Prostate gland (tissue), 2 donors: ENCODE measurements around the gene ZBTB25. TPM values are rescaled to one million over a fixed set of nuclear protein-coding genes. Genes with fewer than 3 reads are reported as not detected.

Source experiments
- DNase-seq: peaks from one replicate; pipeline ENCODE4 v3.0.0-alpha.2; 2019; ENCODE audit warnings: low spot score
- H3K27ac ChIP-seq, 2 donors: fragments of 200-600 bp; sonication (generic); 2 replicates each; pipeline ENCODE4 v1.5.1; 2017 to 2019
- H3K27me3 ChIP-seq: fragments of 200-600 bp; sonication (generic); replicated peaks from 2 replicates; pipeline ENCODE4 v1.5.1; 2019; ENCODE audit not compliant: insufficient read depth
- H3K36me3 ChIP-seq, 2 donors: fragments of 200-600 bp; sonication (generic); 1 replicate in 1 of 2; 2 replicates in 1 of 2; pipeline versions ENCODE4 v1.5.1 to v1.8.1; 2017 to 2019
- H3K4me1 ChIP-seq: fragments of 200-600 bp; sonication (generic); replicated peaks from 2 replicates; pipeline ENCODE4 v1.5.1; 2019
- H3K4me3 ChIP-seq, 2 donors: fragments of 200-600 bp; sonication (generic); 2 replicates each; pipeline ENCODE4 v1.5.1; 2017 to 2019
- H3K9me3 ChIP-seq: fragments of 200-600 bp; sonication (generic); 2 replicates; pipeline ENCODE4 v1.5.1; 2017
- POLR2A ChIP-seq: fragments of 450-650 bp; IDR thresholded peaks from one replicate; pipeline ENCODE4 v1.6.1; 2016; ENCODE audit warnings: antibody characterized with exemption, mild to moderate bottlenecking
- POLR2AphosphoS5 ChIP-seq: sonication (generic); formaldehyde crosslinking; IDR thresholded peaks from one replicate; pipeline ENCODE4 v1.6.1; 2017; ENCODE audit warnings: antibody characterized with exemption
- WGBS: methylation state at CpG from one replicate; pipeline ENCODE4 v1.1.5; 2018; 5-methylcytosine and 5-hydroxymethylcytosine counted together
- intact Hi-C: fragments of 100-400 bp; cut with DNase I; formaldehyde crosslinking; loops from one replicate; pipeline ENCODE4 v1.14.2; 2022
- total RNA-seq, 2 donors: library from RNA; depleted of rRNA; stranded (reverse); fragments of >200 nt; gene quantifications; one replicate each; pipeline ENCODE4 v1.1.0, GENCODE V29; 2016
- TF ChIP-seq, protein P1 (sequence below), 4 experiments: fragments of 200-600 bp in 2 of 4; fragments of 450-650 bp in 2 of 4; sonication (generic) in 2 of 4; IDR thresholded peaks; 1 replicate in 3 of 4; 2 replicates in 1 of 4; pipeline ENCODE4 v1.5.1; 2016 to 2019; ENCODE audit warnings: antibody characterized with exemption in 4 of 4, mild to moderate bottlenecking in 2 of 4, moderate library complexity in 2 of 4

The ZBTB25 gene
- total RNA-seq, 2 donors from 2014 or later = 10.2 to 20.2 TPM

DNA sequence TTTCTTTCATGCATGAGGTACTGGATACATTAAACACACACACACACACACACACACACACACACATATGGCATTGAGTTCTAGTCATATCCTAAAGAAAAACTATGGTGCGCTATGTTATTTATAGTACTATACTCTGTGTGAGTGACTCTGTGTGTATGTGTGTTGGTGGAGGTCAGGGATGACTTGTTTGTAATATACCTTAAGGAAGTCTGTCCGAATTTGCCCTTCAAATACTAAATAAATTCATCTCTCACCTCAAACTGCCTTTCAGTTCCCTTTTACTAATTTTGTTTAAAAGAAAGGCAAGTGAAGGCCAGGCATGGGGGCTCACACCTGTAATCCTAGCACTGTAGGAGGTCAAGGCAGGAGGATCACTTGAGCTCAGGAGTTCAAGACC lies 40.4 kb downstream of the ZBTB25 start:
- Histone ChIP-seq H3K27ac (no peak overlapping the region), H3K4me1 (peaks cover 4% of the 10 kb centered on the region), H3K9me3 (no peaks in the 10 kb centered on the region), H3K27me3 (no peaks in the 10 kb centered on the region), H3K36me3 (no peaks in the 10 kb centered on the region), H3K4me3 (no peak overlapping the region)
- intact Hi-C loops = no loop called here
- TF ChIP-seq, protein P1, sequence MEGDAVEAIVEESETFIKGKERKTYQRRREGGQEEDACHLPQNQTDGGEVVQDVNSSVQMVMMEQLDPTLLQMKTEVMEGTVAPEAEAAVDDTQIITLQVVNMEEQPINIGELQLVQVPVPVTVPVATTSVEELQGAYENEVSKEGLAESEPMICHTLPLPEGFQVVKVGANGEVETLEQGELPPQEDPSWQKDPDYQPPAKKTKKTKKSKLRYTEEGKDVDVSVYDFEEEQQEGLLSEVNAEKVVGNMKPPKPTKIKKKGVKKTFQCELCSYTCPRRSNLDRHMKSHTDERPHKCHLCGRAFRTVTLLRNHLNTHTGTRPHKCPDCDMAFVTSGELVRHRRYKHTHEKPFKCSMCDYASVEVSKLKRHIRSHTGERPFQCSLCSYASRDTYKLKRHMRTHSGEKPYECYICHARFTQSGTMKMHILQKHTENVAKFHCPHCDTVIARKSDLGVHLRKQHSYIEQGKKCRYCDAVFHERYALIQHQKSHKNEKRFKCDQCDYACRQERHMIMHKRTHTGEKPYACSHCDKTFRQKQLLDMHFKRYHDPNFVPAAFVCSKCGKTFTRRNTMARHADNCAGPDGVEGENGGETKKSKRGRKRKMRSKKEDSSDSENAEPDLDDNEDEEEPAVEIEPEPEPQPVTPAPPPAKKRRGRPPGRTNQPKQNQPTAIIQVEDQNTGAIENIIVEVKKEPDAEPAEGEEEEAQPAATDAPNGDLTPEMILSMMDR (IDR thresholded peaks at IDR 0.05) = no peak
- no peak for TF ChIP-seq POLR2AphosphoS5
- no peak for TF ChIP-seq POLR2A
- DNase-seq = no peak
- 98% methylated on average over 2 of the region's 2 CpGs for WGBS

DNA sequence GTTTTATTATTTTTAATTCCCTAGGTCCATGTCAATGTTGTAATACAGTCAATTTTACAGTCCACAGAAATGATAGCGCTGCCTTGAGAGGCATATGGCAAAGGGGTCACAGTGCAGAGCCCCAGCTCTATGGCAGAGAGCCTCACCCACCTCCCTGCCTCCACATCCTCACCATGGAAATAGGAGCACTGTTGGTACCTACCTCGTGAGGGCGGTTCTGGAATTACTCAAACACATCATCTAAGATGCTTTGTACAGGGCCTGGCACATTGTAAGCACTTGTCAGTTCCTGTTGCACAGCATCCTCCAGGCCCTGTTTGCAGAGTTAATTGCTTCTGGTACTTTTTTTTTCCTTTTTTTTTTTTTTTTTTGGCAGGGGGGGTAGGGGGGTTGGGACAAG lies 42.4 kb downstream of the ZBTB25 start:
- H3K36me3 ChIP-seq = no peaks in the 10 kb centered on the region
- no peak overlapping the region for H3K27ac ChIP-seq
- no peaks in the 10 kb centered on the region for H3K4me1 ChIP-seq
- no peaks in the 10 kb centered on the region for H3K27me3 ChIP-seq
- no peak overlapping the region for H3K4me3 ChIP-seq
- intact Hi-C loops = no loop called here
- 88% methylated on average over 3 of the region's 3 CpGs for WGBS
- DNase-seq = no peak
- TF ChIP-seq POLR2A (no peak), POLR2AphosphoS5 (no peak)
- TF ChIP-seq, protein P1 (IDR thresholded peaks at IDR 0.05) = no peak
- no peaks in the 10 kb centered on the region for H3K9me3 ChIP-seq

DNA sequence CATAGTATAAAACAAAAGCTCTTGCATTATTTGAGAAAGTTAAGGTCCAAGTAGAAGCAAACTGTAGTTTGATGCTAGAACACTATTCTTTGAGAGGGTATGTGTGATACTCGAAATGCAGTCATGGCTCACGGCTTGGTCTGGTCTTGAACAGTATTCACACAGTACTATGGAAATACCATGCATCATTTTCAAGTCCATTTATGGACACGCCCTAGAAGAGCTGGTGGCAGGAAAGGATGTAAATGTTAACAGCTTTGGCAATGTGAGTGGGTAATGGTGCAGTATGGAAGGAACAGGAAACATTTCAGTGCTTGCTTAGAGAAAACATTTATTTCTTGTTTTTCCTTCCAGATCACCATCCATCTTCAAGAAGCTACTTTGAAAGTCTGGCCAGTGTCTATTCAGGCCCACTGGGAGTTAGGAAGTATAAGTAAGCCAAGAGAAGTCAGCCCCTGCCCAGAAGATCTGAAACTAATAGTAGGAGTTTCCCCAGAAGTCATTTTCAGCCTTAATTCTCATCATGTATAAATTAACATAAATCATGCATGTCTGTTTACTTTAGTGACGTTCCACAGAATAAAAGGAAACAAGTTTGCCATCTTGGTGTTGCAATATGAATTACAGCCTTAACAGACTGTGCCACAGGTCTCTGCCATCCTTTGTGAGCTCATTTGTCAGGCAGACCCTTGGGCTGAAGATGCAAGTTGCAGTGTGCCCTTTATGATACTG lies 44.1 kb downstream of the ZBTB25 start:
- TF ChIP-seq, protein P1 (IDR thresholded peaks at IDR 0.05) = no peak
- TF ChIP-seq POLR2AphosphoS5 (no peak), POLR2A (no peak)
- Histone ChIP-seq H3K27ac (no peak overlapping the region), H3K36me3 (no peaks in the 10 kb centered on the region), H3K4me3 (no peak overlapping the region), H3K27me3 (no peaks in the 10 kb centered on the region), H3K4me1 (no peaks in the 10 kb centered on the region), H3K9me3 (no peaks in the 10 kb centered on the region)
- intact Hi-C loops = no loop called here
- 76% methylated on average over 4 of the region's 4 CpGs for WGBS
- no peak for DNase-seq

DNA sequence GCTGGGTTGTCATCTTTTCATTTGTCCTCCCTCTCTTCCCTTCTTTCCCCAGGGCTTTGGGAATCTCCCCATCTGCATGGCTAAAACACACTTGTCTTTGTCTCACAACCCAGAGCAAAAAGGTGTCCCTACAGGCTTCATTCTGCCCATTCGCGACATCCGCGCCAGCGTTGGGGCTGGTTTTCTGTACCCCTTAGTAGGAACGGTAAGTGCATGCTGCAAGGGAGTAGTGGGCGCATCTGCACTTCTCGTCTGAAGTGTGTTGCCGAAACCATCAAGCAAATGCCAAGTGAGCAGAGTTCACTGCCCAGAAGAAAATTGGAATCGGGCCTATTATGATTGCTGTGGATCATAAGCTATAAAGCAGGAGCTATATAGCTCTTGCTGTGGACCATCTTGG lies 49.0 kb downstream of the ZBTB25 start:
- H3K4me1 ChIP-seq = no peaks in the 10 kb centered on the region
- DNase-seq = no peak
- no peaks in the 10 kb centered on the region for H3K27me3 ChIP-seq
- no peak overlapping the region for H3K27ac ChIP-seq
- 95% methylated on average over 10 of the region's 10 CpGs for WGBS
- H3K9me3 ChIP-seq = no peaks in the 10 kb centered on the region
- intact Hi-C loops = no loop called here
- H3K4me3 ChIP-seq = no peak overlapping the region
- no peaks in the 10 kb centered on the region for H3K36me3 ChIP-seq
- TF ChIP-seq POLR2AphosphoS5 (no peak), POLR2A (no peak)
- TF ChIP-seq, protein P1 (IDR thresholded peaks at IDR 0.05) = no peak

DNA sequence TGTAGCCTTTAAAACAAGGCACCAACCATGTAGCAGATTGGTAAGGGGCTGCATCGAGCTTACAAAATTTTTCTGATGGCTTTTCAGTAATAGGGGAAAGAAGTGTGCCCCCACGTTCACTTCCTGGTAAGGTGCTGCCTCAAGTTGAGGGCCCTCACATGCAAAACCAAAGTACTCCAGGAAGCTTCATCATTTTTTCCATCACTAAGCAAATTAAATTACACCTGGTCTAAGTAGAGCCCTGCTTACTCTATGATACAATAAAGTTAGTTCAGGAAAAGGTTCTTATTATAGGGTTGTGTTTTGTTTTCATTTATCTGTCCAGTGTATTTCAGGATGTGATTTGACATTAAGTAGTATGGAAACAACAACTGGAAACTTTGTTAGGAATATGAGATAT lies 53.4 kb downstream of the ZBTB25 start:
- TF ChIP-seq POLR2A (no peak), POLR2AphosphoS5 (no peak)
- TF ChIP-seq, protein P1 (IDR thresholded peaks at IDR 0.05) = no peak
- H3K36me3 ChIP-seq = no peaks in the 10 kb centered on the region
- 97% methylated on average over 2 of the region's 2 CpGs for WGBS
- H3K4me3 ChIP-seq = no peak overlapping the region
- no peaks in the 10 kb centered on the region for H3K4me1 ChIP-seq
- H3K27me3 ChIP-seq = no peaks in the 10 kb centered on the region
- no peak for DNase-seq
- intact Hi-C loops = no loop called here
- H3K27ac ChIP-seq = no peak overlapping the region
- no peaks in the 10 kb centered on the region for H3K9me3 ChIP-seq
